HG02884 (cell line): Measurements from ENCODE around the gene DOP1B.

ENCODE experiments used
- ATAC-seq: cut with Tn5 transposase; IDR thresholded peaks from one replicate; pipeline ENCODE4 v1.9.1; 2021; ENCODE audit warnings: mild to moderate bottlenecking, moderate library complexity; ENCODE audit not compliant: unreplicated experiment

DOP1B gene

DNA sequence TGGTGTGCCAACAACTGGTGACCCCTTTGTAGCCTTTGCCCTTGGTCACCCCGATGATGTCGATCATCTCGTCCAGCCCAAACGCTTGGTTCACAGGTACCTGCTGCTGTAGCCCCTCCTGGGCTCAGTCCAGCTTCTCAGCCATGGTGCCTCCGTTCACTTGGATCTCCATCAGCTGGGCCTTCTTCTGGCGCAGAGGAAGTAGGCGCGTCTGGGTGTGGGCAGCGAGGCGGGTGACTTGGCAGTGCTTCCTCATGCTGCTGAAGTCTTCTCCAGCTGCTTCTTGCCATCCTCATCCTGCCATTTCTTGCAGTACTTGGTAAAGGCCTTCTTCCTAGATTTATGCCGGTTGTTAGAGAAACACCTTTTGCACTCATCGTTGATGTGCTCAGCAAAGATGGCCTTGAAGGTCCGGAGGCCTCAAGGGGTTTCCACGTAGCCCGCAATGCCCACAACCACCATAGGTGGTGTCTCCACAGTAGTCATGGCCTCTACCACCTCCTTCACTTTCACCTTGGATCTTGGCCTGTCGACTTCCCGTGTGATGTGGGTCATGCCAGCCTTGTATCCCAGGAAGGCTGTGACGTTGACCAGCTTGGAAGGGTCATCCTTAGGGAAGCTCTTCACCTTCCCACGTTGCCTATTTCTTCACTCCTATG is 13.0 kb downstream of the DOP1B start:
- no peak for ATAC-seq

GRCh38 chr21:36170823-36171222 is 14.2 kb downstream of the DOP1B start:
- ATAC-seq: no peak

DNA sequence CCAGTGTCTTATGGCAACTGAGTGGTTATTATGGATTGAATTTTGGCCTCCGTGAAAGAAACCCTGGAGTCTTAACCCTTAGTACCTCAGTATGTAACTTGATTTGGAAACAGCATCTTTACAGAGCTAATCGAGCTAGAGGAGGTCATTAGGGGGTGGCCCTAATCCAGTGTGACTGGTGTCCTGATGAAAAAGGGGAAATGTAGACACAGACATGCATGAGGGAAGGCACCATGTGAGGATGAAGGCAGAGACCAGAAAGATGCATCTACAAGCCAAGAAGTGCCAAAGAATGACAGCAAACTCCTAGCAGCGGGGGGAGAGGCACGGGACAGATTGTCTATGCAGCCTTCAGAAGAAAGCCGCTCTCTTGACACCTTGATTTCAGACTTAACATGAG is 14.7 kb downstream of the DOP1B start:
- ATAC-seq: no peak

- ATAC-seq: no peak
Measured at GRCh38 chr21:36171741-36172331, 15.2 kb downstream of the DOP1B start.

DNA sequence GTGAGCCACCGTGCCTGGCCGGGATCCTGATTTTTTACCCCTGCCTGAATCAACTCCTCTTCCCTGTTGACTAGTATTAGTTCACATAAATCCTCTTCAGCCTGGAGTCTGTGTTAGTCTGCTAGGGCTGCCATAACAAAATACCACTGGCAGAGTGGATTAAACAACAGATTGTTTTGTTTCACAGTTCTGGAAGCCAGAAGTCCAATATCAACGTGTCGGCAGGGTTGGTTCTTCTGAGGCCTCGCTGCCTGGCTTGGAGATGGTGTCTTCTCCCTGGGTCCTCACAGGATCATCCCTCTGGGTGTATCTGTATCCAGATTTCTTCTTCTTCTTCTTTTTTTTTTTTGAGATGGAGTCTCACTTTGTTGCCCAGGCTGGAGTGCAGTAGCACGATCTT is 18.2 kb downstream of the DOP1B start:
- ATAC-seq: no peak

DNA sequence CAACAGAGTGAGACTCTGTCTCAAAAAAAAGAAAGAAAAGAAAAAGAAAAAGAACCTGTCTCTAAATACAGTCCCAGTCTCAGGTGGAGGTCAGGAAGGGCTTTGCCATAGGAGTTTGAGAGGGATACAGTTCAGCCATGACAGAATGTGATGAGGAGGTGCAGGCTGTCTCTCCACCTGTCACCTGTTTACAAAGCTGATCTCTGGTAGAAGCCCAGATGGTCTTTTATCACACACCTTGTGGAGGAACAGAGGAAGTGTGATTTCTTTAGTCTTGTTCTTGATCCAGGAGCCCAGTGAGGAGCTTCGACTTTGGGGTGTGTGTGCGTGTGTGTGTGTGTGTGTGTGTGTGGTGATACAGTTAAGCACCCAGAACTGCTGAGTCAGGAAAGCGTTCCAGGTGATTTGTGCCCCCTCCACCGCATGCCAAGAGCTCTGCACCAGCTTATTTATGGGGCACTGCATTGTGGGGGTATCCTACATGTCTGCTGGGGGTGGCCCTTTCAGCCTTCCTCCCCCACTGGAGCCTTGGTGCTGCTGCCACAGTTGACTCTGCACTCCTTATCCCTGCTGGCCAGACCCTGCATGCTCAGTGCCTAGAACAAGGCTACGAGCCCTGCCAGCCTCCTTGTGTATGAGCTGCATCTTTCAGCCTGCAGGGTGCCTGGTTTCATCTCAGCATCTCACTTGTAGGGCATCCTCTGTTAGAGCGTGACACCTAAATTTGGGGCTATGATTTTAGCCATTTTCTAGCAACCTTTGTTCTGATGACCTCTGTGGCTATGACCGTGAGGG is 19.3 kb downstream of the DOP1B start:
- no peak for ATAC-seq

GRCh38 chr21:36178349-36178748 is 21.7 kb downstream of the DOP1B start:
- ATAC-seq: no peak

DNA sequence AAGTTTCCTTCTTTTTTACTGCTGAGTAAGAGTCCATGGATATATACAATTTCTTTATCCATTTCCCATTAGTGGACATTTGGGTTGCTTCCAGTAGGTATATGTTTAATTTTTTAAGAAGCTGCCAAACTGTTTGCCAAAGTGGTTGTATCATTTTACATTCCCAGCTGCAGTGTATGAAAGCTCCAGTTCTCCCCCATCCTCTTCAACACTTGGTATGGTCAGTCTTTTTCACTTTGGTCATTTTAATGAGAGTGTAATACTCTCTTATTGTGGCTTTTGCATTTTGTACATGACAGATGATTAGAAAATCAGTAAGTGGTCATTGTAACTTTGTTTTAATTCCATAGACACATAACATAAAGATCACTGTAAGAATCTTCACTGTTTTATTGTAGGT is 22.5 kb downstream of the DOP1B start:
- no peak for ATAC-seq

DNA sequence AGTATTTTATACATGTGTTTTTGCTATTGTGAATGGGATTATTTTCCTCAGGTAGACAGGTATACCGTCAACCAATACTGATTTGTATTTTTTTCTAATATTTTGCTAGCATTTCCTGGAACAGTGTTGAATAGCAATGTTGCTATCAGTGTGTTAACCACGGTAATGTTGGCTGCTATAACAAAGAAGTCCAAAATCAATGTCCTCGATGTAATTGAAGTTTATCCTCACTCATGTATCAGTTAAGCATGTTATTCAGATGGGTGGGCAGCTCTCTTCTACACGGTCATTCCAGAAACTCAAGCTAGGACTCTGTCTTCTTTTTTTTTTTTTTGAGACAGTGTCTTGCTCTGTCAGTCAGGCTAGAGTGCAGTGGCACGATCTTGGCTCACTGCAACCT is 24.3 kb downstream of the DOP1B start:
- no peak for ATAC-seq

- no peak for ATAC-seq
Measured at GRCh38 chr21:36183144-36183795, 26.6 kb downstream of the DOP1B start.

GRCh38 chr21:36184545-36184944 is 27.9 kb downstream of the DOP1B start:
- no peak for ATAC-seq

- no peak for ATAC-seq
Measured at GRCh38 chr21:36185523-36185922, 28.9 kb downstream of the DOP1B start.

DNA sequence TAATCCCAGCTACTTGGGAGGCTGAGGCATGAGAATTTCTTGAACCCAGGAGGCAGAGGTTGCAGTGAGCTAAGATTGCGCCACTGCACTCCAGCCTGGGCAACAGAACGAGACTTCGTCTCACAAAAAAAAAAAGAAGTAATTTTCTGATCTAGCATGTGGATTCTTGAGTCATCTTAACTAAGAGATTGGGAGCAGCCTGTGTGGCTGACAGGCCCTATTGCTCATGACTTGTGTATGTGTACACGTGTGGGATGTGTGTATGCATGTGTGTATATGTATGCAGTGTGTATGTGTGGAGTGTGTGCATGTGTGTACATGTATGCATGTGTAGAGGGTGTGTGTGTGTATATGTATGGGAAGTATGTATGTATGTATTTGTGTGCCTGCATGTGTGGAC is 29.5 kb downstream of the DOP1B start:
- ATAC-seq: no peak

DNA sequence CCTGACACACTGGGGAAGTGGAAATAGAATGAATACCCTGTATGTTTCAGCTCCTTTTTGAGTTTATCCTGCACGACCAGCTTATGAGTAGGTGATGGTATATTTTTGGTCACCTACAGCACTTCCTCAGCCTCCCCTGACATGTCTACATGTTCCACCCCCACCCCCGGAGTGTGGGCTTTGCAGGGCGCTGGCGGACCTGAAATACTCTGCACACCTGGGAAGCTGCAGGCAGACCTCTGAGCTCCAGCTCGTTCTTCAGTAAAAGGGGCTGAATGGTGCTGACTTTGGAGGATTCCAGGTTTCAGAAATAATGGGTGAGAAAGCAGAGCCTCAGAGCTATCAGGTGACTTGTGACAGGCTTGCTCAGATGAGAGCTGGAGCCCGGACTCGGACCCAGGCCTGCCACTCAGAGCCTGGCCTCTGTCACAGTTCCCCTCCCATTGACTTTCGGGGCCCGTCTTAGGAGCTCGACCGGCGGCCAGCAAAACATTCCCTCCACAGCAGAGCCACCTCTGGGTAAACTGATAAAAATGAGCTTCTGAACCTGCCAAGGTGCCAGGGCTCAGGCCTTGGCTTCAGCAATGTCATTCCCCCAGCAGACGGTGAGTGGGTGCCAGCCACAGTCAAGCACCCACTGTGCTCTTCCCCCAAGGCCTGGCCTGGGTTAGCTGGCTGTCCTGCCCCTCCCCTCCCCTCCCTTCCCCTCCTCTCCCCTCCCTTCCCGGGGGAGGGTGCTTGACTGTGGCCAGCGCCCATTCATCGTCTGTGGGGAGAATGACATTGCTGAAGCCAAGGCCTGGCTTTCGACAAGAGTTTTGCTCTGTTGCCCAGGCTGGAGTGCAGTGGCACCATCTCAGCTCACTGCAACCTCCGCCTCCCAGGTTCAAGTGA is 30.1 kb downstream of the DOP1B start:
- no peak for ATAC-seq

DNA sequence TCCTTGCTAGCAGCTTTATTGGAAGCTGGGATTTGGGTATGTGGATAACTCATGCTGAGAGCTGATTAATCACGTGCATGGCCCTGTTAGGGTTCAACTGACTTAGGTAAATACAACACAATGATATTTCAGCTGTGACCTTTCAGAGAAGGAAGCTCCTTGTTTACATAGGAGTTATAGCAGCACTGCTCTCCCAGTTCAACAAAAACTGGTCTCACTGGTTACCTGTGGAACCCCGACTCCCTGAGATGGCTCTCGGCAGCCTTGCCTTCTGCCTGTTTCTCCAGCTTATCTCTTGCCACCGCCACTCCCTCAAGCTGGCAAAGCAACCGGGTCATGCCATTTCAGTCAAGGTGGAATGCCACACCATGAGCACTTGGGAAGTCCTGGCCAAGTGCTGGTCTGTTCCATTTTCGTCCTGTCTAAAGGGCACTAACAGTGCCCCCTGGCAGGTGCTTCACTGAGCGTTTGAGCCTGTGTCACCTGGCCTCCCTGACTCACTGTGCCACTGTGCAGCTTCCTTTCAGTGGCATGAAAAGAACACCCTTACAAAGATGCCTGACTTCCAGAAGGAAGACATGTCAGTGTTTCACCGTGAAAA is 31.6 kb downstream of the DOP1B start:
- no peak for ATAC-seq

GRCh38 chr21:36188937-36189336 is 32.3 kb downstream of the DOP1B start:
- ATAC-seq: no peak

DNA sequence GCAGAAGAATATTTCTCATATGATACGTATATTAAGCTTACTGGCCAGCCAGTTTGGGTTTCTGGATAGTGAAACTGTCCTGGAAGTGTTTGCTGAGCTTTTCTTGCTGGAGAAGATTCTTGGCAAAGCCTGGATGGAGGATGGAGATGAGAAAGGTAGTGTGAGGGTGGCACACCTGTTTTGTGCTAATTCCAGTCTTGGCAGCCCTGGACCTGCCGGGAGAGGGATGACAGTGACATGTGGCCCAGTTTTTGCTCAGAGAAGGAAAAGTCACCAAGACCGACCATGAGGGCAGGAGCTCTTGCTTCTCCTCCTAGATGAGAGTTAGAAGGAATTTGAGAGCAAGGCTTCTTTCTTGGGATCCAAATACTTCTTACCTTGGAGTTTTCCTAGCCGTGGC is 34.1 kb downstream of the DOP1B start:
- ATAC-seq: no peak

DNA sequence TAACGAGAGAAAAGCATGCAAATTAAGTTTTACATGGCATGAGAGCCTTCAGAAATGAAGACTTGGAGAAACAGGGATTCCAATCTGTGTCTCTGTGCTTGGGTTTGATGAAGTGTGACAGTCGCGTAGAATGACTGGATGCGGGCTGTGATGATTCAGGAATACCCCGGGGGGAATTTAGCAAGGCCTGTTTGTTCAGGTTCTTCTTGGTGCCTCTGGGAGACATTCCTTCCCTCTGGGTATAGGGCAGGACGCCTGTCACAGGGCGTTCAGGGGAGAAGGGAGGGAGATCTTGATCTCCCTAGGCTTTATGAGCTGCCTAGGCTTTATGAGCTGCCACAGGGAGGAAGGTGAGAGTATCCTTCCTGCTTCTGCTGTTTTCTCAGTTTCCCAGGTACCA is 36.6 kb downstream of the DOP1B start:
- ATAC-seq: no peak

GRCh38 chr21:36194024-36194423 is 37.4 kb downstream of the DOP1B start:
- ATAC-seq: no peak

DNA sequence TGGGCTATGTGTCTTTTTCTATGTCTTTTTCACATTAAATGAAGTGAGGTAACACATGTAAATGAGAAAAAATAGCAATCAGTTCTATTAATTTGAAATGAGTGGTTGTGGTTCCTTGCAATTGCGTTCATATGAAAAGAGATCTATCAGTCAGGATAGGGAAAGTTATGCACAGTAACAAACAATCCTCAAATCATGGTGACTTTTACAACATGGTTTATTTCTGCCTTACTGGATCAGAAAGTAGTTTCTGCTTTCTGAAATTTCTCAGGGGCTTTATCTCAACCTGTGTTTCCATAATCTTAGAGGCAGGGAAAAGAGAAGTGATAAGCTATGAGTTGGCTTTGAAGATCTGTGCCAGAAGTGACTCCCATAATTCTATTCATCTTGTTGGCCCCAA is 39.0 kb downstream of the DOP1B start:
- no peak for ATAC-seq
